C4-2B (cell line): ENCODE data around the gene MYCBP.

Source experiments
- CTCF ChIP-seq: fragments of 450-650 bp; conservative IDR thresholded peaks from 2 replicates; pipeline ENCODE4 v1.5.1; 2017; ENCODE audit warnings: mild to moderate bottlenecking
- ZFX ChIP-seq: fragments of 450-650 bp; IDR thresholded peaks from 2 replicates; pipeline ENCODE4 v1.6.1; 2017

- TF ChIP-seq CTCF (no peak), ZFX (no peak)
Measured at GRCh38 chr1:38820860-38821259, 52.3 kb downstream of the MYCBP start.
